ENCODE results near the gene GALT.

GALT gene

DNA sequence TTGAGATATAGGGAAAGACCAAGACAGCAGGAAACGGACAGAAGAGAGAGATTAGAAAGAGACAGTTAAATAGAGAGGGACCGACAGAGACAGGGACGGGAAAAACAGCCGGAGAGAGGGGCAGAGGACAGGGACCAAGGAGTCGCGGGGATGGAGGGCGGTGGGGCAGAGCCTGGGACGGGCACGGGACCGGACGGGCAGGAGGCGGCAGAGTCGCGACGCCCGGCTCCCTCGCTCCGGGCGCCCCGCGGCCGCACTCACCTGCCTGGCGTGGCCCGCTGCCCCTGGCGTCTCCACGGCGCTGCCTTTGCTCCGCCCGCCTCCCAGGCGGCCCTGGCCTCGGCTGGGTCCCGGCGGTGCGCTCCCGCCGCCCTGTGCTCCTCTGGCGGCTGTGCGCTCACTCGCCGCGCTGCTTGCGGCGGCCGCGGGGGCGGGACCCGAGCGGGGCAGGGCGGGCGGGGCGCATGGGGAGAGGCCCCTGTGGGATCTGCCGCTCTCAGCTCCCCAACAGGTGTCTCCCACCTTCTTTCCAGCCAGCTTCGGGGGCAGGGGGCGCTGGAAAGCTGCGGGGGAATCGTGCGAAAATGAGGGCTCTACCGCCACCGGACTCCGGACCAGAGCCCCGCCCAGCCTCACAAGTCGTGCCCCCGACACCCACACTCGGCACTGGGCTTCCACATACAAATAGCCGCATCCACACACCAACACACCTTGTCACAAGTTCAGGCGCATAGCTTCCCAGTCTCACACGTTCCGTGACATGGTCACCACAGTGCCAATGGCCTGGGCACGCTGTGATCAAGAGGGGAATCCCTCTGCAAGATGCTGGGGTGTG lies 17.6 kb upstream of the GALT start, which contains the start of gene ARID3C:
Gene ARID3C (minus strand): TSS at position 411 of the 835 bp plus-strand sequence. CDS start 1,052 bp downstream, outside the sequence.
- H3K9me3 ChIP-seq (ENCODE audit: insufficient read depth, low read length): no peaks in the 10 kb centered on the region
- no peaks in the 10 kb centered on the region for H3K79me2 ChIP-seq (ENCODE audit: insufficient read depth, low read length)
- no peaks in the 10 kb centered on the region for H4K20me1 ChIP-seq (ENCODE audit: low read depth, low read length)
- H3K4me2 ChIP-seq (ENCODE audit: low read depth, low read length, poor library complexity, severe bottlenecking): peak within 1 kb of the TSS; percentile 40
- H3K27me3 ChIP-seq (ENCODE audit: low read length): 0 out of 2 replicates have a peak, but pooled peaks cover 3% of the 10 kb centered on the region
- H2AFZ ChIP-seq (ENCODE audit: low read depth, low read length, severe bottlenecking): no peak within 1 kb of the TSS
- TF ChIP-seq, protein P1, sequence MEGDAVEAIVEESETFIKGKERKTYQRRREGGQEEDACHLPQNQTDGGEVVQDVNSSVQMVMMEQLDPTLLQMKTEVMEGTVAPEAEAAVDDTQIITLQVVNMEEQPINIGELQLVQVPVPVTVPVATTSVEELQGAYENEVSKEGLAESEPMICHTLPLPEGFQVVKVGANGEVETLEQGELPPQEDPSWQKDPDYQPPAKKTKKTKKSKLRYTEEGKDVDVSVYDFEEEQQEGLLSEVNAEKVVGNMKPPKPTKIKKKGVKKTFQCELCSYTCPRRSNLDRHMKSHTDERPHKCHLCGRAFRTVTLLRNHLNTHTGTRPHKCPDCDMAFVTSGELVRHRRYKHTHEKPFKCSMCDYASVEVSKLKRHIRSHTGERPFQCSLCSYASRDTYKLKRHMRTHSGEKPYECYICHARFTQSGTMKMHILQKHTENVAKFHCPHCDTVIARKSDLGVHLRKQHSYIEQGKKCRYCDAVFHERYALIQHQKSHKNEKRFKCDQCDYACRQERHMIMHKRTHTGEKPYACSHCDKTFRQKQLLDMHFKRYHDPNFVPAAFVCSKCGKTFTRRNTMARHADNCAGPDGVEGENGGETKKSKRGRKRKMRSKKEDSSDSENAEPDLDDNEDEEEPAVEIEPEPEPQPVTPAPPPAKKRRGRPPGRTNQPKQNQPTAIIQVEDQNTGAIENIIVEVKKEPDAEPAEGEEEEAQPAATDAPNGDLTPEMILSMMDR (IDR thresholded peaks at IDR 0.05; ENCODE audit: insufficient read depth, low read length, poor library complexity, severe bottlenecking): no peak
- TF ChIP-seq EZH2phosphoT487 (conservative IDR thresholded peaks at IDR 0.05; ENCODE audit: low read length): no peak
- H3K9ac ChIP-seq (ENCODE audit: low read length): 0 out of 2 replicates have a peak within 1 kb of the TSS, but pooled peaks have one; percentile 3
- no peaks in the 10 kb centered on the region for H3K9me2 ChIP-seq (replicated peaks; ENCODE audit: insufficient read depth, low read length)
- no peaks in the 10 kb centered on the region for H3K36me3 ChIP-seq (ENCODE audit: low read length)
- no peak within 1 kb of the TSS for H3K27ac ChIP-seq (ENCODE audit: low read depth, low read length)
- H3K4me3 ChIP-seq (ENCODE audit: insufficient read depth, low read length, poor library complexity, severe bottlenecking): no peak within 1 kb of the TSS
- 0 out of 2 replicates have a peak, but pooled peaks cover 6% of the 10 kb centered on the region for H3F3A ChIP-seq (ENCODE audit: insufficient read depth)

DNA sequence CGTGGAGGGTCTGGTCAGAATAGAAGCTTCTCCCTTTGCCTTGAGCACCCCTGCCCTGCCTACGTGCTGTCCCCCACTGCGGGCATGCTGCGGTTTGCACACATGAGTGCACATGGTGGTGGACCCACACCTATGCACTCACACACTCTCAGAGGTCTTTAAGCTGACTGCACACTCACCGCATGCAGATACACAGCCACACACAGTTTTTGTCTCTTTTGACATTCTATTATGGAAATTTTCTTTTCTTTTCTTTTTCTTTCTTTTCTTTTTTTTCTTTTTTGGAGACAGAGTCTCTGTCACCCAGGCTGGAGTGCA lies 17.0 kb upstream of the GALT start:
- Histone ChIP-seq H3K4me3 (ENCODE audit: insufficient read depth, low read length, poor library complexity, severe bottlenecking) (no peak overlapping the region), H3F3A (ENCODE audit: insufficient read depth) (peaks cover 11% of the 10 kb centered on the region), H3K27ac (ENCODE audit: low read depth, low read length) (no peak overlapping the region), H3K4me2 (ENCODE audit: low read depth, low read length, poor library complexity, severe bottlenecking) (peak overlapping the region; percentile 40), H4K20me1 (ENCODE audit: low read depth, low read length) (no peaks in the 10 kb centered on the region), H3K9me2 (replicated peaks; ENCODE audit: insufficient read depth, low read length) (no peaks in the 10 kb centered on the region), H3K36me3 (ENCODE audit: low read length) (no peaks in the 10 kb centered on the region), H3K9ac (ENCODE audit: low read length) (no peak overlapping the region), H3K9me3 (ENCODE audit: insufficient read depth, low read length) (no peaks in the 10 kb centered on the region), H3K27me3 (ENCODE audit: low read length) (0 out of 2 replicates have a peak, but pooled peaks cover 3% of the 10 kb centered on the region), H2AFZ (ENCODE audit: low read depth, low read length, severe bottlenecking) (no peak overlapping the region), H3K79me2 (ENCODE audit: insufficient read depth, low read length) (no peaks in the 10 kb centered on the region)
- no peak for TF ChIP-seq EZH2phosphoT487 (conservative IDR thresholded peaks at IDR 0.05; ENCODE audit: low read length)
- TF ChIP-seq, protein P1 (IDR thresholded peaks at IDR 0.05; ENCODE audit: insufficient read depth, low read length, poor library complexity, severe bottlenecking): no peak

DNA sequence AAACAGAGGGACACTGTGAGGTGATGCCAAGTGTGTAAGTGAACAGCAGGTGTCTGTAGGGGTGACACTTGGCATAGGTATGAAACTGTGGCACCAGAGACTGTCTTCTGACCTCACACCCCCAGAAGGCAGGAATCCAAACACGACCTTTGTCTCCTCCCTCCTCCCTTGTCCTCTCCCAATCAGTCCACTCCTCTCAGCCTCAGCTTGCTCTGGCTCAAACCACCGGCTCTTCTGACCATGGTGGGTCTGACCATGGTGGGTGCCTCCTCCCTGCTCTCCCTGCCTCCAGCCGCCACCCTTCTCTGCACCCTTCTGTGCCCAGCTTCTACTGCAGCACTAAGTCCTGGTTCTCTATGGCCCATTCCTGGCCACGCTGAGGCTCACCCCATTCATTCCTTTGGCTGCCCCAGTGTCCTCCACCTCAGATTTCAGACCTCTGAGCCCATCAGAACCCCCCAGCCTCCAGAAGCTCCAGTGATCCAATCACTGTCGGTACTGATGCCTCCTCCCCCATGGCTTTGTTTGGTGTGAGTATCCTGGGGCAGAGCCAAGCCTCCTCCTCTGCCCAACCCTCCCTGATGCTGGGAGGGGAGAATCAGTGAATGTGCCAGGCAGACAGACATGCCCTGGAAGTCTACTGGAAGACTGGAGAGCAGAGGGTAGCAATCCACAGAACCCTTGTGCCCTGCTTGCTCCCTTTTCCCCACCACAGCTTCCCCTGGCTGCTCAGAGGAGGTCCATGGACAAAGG lies 15.9 kb upstream of the GALT start:
- Histone ChIP-seq H3K9me2 (replicated peaks; ENCODE audit: insufficient read depth, low read length) (no peaks in the 10 kb centered on the region), H3K4me3 (ENCODE audit: insufficient read depth, low read length, poor library complexity, severe bottlenecking) (no peak overlapping the region), H3K9me3 (ENCODE audit: insufficient read depth, low read length) (no peaks in the 10 kb centered on the region), H3K36me3 (ENCODE audit: low read length) (0 out of 2 replicates have a peak, but pooled peaks cover 5% of the 10 kb centered on the region), H3K9ac (ENCODE audit: low read length) (no peak overlapping the region), H3K27ac (ENCODE audit: low read depth, low read length) (no peak overlapping the region), H3K4me2 (ENCODE audit: low read depth, low read length, poor library complexity, severe bottlenecking) (no peak overlapping the region), H3K79me2 (ENCODE audit: insufficient read depth, low read length) (peaks cover 7% of the 10 kb centered on the region), H3K27me3 (ENCODE audit: low read length) (0 out of 2 replicates have a peak, but pooled peaks cover 3% of the 10 kb centered on the region), H2AFZ (ENCODE audit: low read depth, low read length, severe bottlenecking) (no peak overlapping the region), H3F3A (ENCODE audit: insufficient read depth) (peaks cover 20% of the 10 kb centered on the region), H4K20me1 (ENCODE audit: low read depth, low read length) (no peaks in the 10 kb centered on the region)
- no peak for TF ChIP-seq EZH2phosphoT487 (conservative IDR thresholded peaks at IDR 0.05; ENCODE audit: low read length)
- TF ChIP-seq, protein P1 (IDR thresholded peaks at IDR 0.05; ENCODE audit: insufficient read depth, low read length, poor library complexity, severe bottlenecking): no peak
